EH (cell line): ENCODE measurements around the gene OSBPL5.
A peak's percentile ranks its signal among the peaks of the same experiment; 100 is the strongest.
"Not testable (repeated sequence)": the region's sequence is repeated elsewhere in the genome, so short reads cannot be mapped to it uniquely, and the experiment has no call there.

Experiments
- DNase-seq: peaks from one replicate; pipeline ENCODE4 v3.0.0-alpha.2; 2015; ENCODE audit warnings: low read depth

Gene OSBPL5

DNA sequence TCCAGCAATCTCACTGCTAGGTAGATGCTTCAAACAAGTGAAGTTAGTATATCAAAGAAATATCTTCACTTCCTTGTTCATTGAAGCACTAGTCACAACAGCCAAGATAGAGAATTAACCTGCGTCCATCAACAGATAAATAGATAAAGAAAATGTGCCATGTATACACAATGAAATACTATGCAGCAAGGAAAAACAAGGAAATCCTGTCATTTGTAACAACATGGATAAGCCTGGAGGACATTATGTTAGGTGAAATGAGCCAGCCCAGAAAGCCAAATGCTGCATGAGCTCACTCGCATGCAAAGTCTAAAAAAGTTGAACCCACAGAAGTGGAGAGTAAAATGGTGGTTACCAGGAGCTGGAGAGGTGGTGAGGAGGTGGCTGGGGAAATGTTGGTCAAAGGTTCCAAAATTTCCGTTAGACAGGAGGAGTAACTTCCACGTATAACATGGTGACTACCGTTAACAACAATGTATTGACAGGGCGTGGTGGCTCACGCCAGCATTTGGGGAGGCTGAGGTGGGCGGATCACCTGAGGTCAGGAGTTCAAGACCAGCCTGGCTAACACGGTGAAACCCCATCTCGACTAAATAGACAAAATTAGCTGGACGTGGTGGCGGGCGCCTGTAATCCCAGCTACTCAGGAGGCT is 84.3 kb downstream of the OSBPL5 start:
- no peak for DNase-seq

DNA sequence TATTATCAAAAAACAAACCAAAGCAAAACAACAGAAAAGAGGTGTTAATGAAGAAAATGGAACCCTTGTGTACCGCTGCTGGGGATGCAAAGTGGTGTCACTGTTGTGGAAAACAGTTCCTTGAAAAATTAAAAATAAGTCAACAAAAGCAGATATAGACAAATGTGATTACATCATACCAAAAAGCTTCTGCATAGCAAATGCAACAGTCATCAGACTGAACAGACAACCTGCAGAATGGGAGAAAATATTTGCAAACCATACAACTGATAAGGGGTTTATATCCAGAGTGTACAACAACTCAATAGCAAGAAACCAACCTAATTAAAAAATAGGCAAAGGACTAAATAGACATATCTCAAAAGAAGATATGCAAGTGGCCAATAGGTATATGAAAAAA is 85.0 kb downstream of the OSBPL5 start:
- no peak for DNase-seq

DNA sequence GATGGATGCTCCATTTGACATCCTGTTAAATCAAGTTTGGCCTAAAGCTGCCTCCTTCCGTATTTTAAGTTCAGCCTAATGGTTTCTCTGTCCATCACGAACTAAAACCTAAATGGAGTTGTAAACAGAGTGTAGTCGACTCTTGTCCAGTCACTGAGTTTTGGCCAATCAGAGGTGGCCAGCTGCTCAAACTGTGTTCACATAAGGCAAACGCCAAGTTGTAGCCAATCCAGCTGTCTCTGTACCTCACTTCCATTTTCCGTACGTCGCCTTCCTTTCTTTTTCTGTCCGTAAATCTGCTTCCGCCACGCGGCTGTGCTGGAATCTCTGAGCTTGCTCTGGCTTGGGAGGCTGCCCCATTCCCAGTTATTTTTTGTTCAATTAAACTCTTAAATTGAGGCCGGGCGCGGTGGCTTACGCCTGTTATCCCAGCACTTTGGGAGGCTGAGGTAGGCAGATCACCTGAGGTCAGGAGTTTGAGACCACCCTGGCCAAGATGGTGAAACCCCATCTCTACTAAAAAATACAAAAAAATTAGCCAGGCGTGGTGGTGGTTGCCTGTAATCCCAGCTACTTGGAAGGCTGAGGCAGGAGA is 87.2 kb downstream of the OSBPL5 start:
- DNase-seq = no peak

DNA sequence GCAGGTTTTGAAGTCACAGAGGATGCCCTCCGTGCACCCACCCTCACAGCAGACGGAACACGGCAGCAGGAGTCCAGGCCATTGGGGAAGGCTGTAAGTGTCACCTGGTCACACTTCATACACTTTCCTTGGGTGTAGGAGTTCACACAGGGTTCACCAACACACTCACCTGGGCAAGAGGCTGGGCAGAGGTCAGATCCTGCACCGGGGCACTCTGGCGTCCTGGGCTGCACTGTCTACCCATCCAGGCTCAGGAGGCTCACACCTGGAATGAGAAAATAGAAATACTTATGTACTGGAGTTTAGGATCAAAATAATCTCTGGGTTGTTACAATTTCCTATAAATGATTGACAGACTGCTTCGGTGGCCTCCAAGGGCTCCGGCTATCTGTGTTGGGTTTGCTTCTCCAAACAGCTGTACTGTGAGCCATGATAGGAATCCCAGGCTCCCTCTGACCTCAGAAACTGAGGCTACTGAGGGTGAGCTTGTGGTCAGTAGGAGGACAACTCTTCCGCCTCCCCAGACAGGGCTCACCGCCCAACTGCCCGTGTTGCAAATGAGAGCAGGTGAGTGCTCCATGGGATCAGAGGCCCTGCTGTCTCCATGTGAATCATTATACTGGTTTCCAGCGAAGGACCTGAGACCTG is 87.8 kb downstream of the OSBPL5 start:
- DNase-seq = no peak

DNA sequence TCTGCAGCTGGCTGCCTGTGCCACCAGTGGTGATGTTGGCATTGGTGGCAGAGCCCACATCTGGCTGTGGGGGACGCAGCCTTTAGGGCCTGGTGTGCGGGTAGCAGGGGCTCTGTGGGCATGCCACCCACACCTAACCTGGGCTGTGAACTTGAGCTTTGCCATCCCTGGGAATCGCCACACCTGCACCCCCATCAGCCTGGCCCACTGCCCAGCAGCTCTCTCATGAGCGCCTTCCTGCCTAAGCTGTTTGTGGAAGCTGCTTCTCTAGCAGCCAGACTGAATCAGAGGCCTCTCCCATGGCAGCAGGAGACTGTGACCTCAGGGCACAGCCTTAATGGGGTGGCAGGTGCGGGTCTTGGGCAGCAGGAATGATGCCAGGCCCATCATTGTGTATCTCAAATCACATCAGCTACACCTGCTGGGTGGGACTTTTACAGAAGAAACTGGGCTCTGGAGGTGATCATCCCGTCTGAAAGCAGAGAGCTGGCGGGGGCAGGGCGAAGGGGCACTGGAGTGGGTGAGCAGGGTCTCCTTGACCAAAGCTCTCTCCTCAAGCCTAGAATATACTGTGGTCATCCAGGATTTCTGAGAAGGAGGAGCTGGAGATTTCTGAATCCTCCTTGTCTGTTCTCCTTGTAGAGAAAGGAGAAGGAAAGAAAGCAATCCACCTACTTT is 90.1 kb downstream of the OSBPL5 start:
- no peak for DNase-seq

DNA sequence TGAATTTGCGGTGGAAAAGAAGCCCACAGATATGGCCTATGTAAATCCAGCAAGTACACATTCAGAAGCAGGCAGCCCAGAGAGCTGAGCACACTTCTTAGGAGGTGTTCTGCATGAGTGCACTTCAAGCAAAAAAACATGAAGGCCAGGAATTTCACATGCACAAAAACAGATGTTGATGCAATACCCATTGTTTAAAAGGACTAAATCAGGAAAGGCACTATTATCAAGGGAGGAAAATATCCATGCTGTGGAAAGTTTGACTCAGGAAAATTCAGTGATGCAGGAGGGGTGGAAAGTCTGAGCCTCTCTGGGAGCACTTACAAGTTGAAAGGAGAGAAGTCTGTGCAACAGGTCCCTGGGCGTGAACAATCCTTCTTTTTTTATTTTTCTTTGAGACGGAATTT is 92.1 kb downstream of the OSBPL5 start:
- DNase-seq = peak; percentile 32

DNA sequence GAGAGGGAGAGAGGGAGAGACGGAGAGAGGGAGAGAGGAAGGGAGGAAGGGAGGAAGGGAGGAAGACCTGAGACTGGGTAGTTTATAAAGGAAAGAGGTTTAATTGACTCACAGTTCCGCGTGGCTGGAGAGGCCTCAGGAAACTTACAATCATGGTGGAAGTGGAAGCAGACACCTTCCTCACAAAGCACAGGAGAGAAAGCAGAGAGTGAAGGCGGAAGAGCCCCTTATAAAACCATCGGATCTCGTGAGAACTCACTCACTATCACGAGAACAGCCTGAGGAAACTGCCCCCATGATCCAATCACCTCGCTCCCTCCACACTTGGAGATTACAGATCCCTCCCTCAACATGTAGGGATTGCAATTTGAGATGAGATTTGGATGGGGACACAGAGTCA is 95.7 kb downstream of the OSBPL5 start:
- DNase-seq = no peak

DNA sequence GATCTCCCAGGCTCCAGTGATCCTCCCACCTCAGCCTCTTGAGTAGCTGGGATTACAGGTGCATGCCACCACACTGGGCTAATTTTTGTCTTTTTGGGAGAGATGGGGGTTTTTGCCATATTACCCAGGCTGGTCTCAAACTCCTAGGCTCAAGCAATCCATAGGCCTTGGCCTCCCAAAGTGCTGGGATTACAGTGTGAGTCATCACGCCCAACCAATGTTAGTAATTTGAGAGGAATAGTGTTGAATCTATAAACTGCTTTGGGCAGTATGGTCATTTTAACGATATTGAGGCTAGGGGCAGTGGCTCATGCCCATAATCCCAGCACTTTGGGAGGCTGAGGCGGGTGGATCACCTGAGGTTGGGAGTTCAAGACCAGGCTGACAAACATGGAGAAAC is 98.8 kb downstream of the OSBPL5 start:
- DNase-seq = peak; percentile 33

DNA sequence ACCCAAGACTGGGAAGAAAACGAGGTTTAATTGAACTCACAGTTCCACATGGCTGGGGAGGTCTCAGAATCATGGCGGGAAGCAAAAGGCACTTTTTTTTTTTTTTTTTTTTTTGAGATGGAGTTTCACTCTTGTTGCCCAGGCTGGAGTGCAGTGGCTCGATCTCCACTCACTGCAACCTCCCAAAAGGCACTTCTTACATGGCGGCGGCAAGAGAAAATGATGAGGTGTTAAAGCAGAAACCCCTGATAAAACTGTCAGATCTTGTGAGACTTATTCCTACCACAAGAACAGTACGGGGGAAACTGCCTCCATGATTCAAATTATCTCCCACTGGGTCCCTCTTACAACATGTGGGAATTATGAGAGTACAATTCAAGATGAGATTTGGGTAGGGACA is 100.4 kb downstream of the OSBPL5 start:
- DNase-seq = not testable (repeated sequence)

DNA sequence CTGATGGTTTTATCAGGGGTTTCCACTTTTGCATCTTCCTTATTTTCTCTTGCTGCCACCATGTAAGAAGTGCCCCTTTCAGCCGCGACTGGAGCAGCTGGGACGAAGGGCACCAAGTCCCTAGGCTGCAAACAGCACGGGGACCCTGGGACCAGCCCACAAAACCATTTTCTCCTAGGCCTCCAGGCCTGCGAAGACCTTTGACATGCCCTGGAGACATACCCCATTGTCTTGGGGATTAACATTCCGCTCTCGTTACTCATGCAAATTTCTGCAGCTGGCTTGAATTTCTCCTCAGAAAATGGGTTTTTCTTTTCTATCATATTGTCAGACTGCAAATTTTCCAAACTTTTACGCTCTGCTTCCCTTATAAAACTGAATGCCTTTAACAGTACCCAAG is 101.2 kb downstream of the OSBPL5 start:
- DNase-seq = peak; percentile 52

DNA sequence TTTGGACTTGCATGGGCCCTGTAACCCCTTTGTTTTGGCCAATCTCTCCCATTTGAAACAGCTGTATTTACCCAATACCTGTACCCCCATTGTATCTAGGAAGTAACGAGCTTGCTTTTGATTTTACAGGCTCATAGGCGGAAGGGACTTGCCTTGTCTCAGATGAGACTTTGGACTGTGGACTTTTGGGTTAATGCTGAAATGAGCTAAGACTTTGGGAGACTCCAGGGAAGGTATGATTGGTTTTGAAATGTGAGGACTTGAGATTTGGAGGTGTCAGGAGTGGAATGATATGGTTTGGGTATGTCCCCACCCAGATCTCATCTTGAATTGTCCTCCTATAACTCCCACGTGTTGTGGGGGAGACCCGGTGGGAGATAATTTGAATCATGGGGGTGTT is 101.7 kb downstream of the OSBPL5 start:
- DNase-seq = not testable (repeated sequence)

DNA sequence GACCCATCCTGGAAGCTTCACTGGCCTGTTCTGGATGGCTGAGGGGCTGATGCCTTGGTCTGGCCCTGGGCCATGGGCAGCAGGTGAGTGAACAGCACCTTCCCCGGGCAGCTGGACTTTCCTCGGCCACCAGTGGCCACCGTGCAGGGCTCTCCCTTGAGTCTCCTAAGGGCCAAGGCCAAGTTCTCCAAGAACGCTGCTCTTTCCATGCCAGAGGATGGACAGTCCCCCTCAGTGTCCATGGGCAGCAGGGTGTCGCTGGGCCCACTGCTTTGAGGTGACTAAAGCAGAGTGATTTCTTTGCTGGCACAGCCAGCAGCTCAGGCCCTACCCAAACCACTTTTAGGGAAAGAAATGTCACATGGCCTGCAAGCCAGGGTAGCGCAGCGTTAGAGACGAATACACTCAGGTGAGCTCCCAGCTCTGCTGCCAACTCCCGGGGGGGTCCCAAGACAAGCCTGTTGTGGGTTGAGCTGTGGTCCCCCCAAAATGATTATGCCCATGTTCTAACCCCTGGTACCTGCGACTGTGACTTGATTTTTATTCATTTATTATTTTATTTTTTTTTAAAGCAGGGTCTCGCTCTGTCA is 104.6 kb downstream of the OSBPL5 start:
- no peak for DNase-seq

DNA sequence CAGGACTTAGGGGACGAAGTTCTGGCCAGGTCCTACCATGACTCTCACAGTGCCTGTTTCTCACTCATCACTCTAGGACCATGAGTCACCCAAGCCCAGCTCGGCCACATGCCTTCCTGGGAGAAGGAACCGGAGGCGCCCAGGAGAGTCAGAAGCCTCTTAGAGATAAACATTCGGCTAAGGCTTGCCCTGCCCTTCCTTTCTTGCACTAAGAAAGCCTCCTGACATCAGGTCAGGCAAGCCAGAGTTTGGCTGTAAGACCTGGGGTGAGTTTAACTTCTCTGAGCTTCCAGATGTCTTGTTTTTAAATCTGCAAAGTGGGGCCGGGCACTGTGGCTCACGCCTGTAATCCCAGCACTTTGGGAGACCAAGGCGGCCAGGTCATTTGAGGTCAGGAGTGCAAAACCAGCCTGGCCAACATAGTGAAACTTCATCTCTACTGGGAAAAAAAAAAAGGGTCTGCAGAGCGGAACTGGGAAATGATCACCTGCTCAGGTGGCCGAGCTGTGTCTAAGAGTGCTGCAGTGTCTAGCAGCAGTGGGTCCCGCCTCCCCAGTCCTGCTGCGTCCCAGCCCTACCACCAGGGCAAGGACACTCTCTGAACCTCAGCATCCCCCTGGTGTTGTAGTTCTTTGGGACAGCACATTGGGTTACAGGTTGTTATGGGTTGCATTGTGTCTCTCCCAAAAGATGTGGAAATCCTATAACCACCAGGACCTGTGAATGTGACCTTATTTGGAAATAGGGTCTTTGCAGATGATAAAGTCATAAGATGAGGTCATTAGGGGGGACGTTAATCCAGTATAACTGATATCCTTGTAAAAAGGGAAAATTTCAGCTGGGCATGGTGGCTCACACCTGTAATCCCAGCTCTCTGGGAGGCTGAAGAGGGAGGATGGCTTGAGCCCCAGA is 106.1 kb downstream of the OSBPL5 start:
- DNase-seq = peak; percentile 91

DNA sequence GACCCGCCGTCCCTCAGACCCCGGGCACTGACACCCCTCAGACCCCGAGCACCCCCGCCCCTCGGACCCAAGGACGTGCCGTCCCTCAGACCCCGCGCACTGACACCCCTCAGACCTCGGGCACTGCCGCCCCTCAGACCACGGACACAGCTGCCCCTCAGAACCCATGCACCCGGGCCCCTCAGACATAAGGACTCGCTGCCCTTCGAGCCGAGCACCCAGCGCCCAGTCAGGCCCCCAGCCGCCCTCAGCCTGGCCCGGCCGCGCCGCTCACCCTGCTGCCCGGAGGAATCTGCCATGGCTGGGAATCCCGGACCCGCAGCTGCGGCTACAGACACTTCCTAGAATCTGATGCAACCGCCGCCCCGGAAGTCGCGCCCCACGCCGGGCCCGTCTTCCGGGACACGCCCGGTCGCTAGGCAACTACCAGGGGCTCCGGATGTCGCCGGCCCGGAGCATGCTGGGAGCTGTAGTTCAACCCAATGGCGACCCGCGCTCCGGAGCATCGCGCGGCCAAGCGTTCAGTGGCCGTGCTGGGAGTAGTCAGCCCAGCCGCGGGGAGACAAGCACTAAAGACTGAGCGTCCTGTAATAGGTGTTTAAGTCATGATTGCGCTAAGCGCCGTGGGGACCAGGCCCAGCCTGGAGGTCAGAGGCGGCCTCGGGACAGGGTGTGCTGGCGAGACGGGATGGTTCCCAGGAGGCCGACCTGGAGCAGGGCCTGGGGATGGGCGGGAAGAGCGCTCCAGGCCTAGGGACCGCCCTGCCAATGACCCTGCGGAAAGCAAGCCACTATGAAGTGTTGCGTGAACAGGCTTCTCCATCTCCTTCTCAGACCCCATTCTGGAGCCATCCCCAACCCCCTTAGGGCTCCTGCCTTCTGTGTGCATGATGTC is 107.8 kb downstream of the OSBPL5 start, which contains the start of gene CARS1:
TSS of gene CARS1 (minus strand) at position 355 of the 895 bp plus-strand sequence. CDS start at position 299, 56 bp downstream.
- DNase-seq = peak; percentile 97

DNA sequence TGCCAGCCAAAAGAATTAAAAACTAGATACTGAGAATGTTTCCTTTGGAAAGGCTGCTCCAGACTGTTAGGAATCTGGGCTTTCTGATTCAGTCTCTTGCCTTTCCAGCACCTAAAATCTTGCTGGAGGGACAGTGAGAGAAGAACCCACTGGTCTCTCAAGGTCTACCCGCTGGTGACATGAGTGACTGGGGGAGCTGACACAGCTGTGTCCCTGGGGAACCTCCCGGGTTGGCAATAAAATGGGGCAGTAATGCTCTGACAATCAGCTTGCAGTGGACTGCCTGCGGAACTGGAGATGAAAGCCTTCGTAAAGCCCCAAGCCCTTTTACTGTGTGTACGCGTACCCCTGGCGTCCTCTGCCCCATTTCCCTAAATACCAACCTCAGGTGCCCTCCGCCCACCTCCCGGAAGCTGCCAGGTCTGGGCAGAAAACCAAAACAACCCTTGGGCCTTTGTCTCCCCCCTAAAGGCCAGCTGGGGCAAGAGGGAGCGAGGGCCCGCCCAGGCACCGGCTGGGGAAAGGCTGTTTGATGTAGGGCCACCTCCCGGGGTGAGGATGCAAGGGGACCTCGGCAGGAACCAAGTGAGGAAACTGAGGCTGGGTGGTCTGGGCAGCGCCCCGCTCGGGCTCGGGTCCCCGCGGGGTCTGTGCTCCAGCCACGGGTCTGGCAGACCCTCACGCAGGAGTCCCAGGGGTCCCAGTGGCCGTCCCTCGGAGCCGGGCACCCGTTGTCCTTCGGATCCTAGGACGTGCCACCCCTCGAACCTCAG is 108.6 kb downstream of the OSBPL5 start:
- peak; percentile 24 for DNase-seq

DNA sequence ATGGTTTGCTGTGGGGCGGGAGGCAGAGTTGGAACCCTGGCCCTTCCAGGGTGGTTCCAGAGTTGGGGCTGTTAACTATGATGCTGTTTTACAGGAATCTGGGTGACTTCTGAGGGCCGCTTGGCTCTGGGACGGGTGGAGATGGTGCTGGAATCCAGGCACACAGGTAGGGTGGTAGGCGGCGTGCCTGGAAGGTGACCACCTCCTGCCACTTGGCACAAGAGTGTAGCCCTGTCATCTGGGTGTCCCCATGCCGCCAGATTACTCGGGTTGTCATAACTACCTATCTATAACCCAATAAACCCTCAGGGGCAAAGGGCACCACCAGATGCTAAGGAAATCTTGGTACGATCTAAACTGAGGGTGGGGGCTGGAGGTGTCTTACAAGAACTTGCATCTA is 109.2 kb downstream of the OSBPL5 start:
- DNase-seq = no peak

DNA sequence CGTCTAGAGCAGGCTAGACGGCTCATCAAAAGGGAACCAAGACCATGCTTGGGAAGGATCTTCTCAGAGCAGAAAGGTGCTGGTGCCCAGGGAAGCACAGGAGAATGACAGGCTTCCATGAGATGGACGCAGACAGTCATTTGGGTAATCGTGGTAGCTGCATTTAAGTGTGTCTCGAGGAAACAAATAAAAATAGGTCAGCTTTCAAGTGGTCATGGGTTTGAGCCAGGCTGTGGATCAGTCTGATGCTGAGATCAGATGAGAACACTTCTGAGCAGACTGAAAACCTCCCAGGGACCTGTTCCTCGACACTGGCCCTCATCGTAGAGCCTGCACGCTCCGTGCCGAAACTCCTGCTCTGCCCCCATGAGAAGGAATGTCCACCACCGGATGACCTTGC is 112.5 kb downstream of the OSBPL5 start:
- no peak for DNase-seq

DNA sequence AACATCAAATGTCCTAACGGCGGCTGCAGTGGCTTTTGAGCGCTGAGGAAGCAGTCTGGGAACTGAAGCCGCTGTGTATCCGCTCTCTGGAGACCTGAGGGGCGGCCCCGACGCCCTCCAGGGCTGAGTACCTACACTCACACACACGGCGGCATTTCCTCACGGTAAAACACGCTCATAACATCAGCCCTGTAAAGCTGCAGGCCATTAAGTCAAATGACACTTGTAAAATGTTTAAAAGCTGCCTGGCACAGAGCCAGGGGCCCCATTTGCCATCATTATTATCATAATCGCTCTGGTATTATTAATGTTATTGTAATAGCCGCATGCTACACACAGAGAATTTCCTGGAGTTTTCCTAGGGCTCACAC is 113.0 kb downstream of the OSBPL5 start:
- no peak for DNase-seq

DNA sequence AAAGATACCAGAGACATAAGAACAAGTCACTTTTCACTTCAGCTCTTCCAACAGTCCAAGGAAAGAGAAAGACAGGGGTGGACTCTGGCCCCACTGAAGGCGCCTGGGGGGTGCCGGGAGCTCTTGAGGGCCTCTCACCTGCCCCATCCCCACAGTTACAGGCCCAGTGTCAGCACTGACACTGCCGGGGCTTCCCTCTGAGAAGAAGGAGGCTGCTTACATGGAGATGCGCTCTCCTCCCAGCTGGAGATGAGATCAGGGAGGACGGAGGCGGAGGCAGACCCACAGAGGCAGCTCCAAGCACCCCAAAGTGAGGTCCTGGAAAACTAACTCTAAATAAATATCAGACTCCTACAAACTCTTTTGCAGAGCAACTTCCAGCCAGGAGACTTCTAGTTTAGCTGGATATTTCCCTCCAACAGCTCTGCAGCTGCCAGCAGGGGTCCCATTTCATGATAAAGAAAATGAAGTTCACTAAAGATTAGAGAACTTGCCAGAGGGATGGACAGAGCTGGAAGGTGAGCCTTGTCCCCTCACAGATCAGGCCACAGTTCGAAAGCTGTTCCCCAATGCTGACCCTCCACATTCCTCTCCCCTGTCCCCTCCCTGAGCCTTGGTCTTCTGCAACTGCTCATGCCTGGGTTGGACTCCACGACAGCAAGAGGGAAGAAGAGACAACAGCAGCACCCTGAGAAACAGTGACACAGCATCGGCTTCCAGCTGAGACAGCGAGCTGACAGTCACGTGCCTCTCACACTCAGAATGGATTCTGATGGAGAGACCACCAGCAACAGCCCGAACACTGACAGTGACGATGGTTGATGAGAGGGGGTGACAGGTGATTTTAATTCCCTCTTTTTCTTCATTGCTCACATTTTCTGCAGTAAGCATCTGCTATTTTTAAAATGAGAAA is 113.7 kb downstream of the OSBPL5 start:
- no peak for DNase-seq
